ENCODE results near the gene GADD45B. TPM values are rescaled to one million over a fixed set of nuclear protein-coding genes. Genes with fewer than 3 reads are reported as not detected.

GADD45B gene, protein sequence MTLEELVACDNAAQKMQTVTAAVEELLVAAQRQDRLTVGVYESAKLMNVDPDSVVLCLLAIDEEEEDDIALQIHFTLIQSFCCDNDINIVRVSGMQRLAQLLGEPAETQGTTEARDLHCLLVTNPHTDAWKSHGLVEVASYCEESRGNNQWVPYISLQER
- polyA plus RNA-seq = 98.0 TPM

DNA sequence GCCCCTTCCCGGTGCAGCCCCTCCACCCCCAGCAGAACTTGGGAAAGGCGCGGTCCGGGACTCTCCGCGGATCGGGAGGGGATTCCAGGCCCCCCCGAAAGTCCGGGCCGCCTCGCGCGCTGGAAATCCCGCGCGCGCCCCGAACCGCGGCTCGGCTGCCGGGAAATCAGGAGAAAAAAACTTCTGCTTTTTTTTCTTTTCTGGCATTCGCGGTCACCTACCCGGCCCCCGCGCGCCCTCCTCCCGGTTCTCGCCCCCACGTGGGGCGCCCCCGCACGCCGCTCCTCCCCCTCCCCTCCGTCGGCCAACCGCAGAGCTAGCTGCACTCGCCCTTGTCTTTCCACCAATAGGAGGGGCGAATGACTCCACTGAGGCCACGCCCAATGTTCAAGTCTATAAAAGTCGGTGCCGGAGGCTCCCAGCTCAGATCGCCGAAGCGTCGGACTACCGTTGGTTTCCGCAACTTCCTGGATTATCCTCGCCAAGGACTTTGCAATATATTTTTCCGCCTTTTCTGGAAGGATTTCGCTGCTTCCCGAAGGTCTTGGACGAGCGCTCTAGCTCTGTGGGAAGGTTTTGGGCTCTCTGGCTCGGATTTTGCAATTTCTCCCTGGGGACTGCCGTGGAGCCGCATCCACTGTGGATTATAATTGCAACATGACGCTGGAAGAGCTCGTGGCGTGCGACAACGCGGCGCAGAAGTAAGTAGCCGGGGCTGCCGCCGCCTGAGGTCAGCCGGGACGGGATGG lies at the start of gene GADD45B:
GADD45B (plus strand) TSS at position 426 of the 749 bp plus-strand sequence; CDS start at position 658, 232 bp downstream.
- Mint-ChIP-seq H3K4me1 (peaks cover 10 to 20% (median 14%) of the 10 kb centered on the region in 3 donors), H3K36me3 (no peaks in the 10 kb centered on the region), H3K27me3 (no peaks in the 10 kb centered on the region)

DNA sequence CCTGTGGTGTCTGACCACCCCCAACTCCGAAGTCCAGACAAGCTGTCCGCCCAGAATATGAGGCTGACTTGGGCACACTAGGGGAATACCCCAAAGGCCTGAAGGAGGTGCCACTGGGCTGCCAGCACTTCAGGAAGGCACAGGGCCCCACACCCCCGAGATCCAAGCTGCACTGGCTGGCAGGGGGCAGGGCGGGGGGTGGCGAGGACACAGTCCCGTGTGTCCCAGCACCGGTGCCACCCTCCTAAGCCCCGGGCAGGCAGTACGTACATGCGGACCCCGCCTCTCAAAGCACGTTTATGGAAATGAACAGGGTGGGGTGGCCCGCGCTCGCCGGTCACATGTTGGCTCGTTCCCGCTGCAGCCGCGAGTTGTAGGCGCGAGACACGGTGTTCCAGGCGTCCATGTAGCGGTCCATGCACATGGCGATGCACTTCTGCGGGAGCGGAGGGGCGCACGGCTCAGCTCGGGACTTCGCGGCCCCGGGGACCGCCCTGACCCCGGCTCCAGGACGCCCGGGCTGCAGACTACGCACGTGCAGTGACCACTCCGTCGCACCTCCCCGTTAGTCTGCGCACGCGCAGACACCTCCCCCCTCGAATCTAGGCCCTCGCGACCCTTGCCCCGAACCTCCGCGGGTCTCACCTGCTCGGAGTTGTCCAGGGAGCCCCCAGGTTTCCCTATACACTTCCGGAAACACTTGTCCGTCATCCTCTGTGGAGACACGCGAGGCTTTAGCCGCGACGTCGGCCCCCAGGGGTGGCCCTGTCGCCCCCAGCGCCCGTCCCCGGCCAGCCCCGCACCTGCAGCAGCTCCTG lies 49.1 kb upstream of the GADD45B start:
- no peaks in the 10 kb centered on the region for H3K36me3 Mint-ChIP-seq
- no peaks in the 10 kb centered on the region for H3K27me3 Mint-ChIP-seq
- H3K4me3 Mint-ChIP-seq = peak overlapping the region; percentile 92 to 99 (median 94)
- H3K27ac Mint-ChIP-seq = peak overlapping the region; percentile 96 to 98 (median 98)
- peaks cover 6 to 9% (median 7%) of the 10 kb centered on the region in 3 donors for H3K4me1 Mint-ChIP-seq
- no peaks in the 10 kb centered on the region for H3K9me3 Mint-ChIP-seq

More for the DNA sequence above, at the start of gene GADD45B:
- peak within 1 kb of the TSS; percentile 91 to 98 (median 97) for H3K27ac Mint-ChIP-seq
- peak within 1 kb of the TSS; percentile 92 to 98 (median 96) for H3K4me3 Mint-ChIP-seq
- no peaks in the 10 kb centered on the region for H3K9me3 Mint-ChIP-seq

DNA sequence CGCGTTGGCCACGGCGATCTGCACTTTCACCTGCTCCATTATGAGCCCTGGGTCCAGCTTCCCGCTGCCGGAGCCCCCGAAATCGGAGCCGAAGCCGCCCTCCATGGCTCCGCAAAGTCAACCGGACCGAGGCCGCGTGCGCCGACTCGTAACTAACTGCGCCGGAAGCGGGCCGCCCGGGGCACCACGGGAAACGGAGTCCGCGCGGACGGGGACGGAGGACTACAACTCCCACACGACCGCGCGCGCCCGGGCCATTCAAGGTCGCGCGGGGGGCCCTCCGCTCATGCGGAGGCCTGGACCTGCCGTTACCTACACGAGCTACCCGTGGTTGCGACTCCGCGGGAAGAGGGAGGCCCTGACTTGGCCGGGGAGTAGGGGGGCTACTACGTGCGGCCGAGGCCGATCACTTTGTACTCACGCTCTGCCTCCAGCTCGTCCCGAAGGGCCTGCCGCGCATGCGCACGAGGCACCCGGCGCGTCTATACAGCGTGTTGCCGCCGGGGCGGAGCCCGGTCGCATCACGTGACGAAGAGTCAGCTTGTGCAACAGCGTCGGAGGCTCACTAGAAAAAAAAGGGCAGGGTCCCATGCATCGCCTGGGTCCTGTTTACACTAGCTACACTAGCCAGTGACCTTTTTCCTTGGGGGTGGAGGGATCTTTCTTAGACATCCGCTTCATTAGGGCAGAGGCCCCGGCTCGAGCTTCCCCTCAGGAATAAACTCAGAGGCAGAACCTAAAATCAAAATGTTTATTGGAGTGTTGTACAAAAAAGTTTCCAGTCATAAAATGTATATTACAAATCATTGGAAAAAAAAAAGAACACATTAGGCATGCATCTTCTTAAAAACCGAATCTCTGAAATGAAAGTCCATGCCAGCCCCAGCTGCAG lies 48.3 kb upstream of the GADD45B start, which contains the start of gene TIMM13:
TIMM13 (minus strand) TSS at position 158 of the 892 bp plus-strand sequence; CDS start at position 105, 53 bp downstream.
- Mint-ChIP-seq H3K4me1 (peaks cover 6 to 9% (median 7%) of the 10 kb centered on the region in 3 donors), H3K4me3 (peak within 1 kb of the TSS; percentile 92 to 99 (median 94)), H3K9me3 (no peaks in the 10 kb centered on the region), H3K36me3 (no peaks in the 10 kb centered on the region), H3K27ac (peak within 1 kb of the TSS; percentile 96 to 98 (median 98)), H3K27me3 (no peaks in the 10 kb centered on the region)

DNA sequence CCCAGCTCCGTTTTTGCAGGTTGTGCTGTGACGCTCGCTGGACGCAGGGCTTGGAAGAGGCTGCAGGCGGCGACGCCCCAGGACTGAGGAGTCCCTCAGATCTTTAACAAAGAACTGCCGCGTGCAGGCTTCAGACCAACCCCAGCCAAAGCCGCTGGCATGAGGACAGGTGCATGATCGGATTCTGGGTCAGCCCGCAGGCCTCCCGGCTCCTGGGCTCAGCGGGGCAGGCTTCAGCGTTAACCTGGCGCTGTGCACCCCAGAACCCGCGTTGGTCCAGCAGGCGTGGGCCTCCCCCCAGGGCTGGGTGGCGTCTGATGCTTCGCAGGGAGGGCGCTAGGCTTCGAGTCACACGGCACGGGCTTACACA lies 47.6 kb upstream of the GADD45B start:
- Mint-ChIP-seq H3K4me1 (peaks cover 6 to 9% (median 7%) of the 10 kb centered on the region in 3 donors), H3K27ac (peak overlapping the region in 2 of 3 donors; percentile 96 to 98), H3K4me3 (peak overlapping the region in 2 of 4 donors; percentile 92 to 93), H3K9me3 (no peaks in the 10 kb centered on the region), H3K36me3 (no peaks in the 10 kb centered on the region), H3K27me3 (no peaks in the 10 kb centered on the region)

DNA sequence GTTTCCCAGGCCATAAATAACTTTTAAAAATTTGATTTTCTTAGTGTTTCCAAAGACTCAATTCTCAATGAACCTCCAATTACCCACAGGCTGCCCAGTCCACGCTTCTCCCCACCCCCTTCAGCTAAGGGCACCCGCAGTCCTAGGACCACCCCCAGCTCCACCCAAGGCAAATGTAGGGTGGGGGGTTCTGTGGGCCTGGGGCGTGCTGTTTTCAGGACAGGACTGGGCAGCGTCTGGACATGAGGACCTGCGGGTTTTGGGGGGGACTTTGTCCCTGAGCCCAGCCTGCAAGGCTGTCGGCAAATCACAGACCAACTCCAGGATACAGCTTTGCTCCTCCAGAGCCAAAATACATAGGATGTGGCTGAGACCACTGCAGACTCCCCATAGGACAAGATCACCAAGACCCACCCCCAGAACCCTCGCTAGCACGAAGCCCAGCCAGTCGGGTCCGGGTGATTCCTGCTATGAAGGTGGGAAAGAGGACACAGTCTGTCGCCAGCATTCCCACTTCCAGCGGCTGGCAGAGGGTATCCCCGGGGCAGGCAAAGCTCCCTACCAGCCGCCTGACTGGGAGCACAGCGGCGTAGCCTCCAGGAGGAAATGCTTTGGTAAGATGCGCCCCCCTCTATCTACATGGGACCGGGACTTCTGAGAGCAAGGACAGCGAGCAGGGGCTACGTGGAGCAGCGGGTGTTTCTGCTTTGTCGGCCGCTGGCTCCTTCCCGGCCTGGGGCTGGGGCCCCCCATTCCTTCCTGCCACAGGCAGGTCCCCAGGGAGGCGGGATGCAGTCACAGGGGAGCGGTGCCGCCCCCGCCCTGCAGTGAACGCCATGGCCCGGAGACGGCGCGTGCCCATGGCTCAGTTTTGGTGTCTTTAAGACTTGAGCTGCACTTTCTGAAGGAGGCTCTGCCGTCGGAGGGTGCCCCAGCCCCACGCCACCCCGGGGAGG lies 46.9 kb upstream of the GADD45B start:
- H3K9me3 Mint-ChIP-seq = no peaks in the 10 kb centered on the region
- peak overlapping the region in 1 of 4 donors; percentile 32 for H3K4me3 Mint-ChIP-seq
- H3K27ac Mint-ChIP-seq = peak overlapping the region in 1 of 3 donors; percentile 72

DNA sequence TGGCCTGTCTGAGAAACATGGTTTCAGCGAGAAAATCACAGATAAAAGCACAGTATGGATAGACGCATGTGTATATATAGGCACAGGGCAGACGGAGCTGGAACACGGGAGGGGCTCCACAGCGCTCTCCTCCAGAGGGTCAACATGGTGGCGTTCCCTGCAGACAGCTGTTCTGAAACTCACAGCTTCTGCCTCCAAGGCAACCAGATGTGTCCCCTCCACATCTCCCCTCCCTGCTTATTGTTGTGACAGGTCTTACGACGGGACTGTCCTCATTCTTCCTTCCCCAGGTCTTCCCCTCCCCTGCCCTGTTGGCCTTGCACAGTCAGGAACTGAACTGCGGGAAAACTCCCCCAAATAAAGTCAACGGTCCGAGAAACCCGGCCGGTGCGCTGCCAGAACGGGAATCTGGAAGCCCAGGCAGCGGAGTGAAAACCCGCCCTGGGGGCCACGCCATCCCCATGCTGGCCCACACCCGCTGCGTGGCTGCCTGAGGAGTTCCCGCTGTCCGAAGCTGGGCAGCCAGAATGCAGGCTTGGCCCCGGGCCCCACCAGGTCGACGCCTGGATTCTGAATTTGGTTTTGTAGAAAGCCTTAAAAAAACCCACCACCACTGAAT lies 45.9 kb upstream of the GADD45B start:
- H3K27ac Mint-ChIP-seq = peak overlapping the region in 1 of 3 donors; percentile 72
- peak overlapping the region in 1 of 4 donors; percentile 52 for H3K4me3 Mint-ChIP-seq
- no peaks in the 10 kb centered on the region for H3K27me3 Mint-ChIP-seq
- H3K4me1 Mint-ChIP-seq = peaks cover 6 to 9% (median 6%) of the 10 kb centered on the region in 3 donors
- H3K9me3 Mint-ChIP-seq = no peaks in the 10 kb centered on the region
- H3K36me3 Mint-ChIP-seq = peaks cover 2% of the 10 kb centered on the region

More for the DNA sequence above, 46.9 kb upstream of the GADD45B start:
- H3K4me1 Mint-ChIP-seq = peaks cover 6 to 9% (median 7%) of the 10 kb centered on the region in 3 donors
- no peaks in the 10 kb centered on the region for H3K27me3 Mint-ChIP-seq
- no peaks in the 10 kb centered on the region for H3K36me3 Mint-ChIP-seq

DNA sequence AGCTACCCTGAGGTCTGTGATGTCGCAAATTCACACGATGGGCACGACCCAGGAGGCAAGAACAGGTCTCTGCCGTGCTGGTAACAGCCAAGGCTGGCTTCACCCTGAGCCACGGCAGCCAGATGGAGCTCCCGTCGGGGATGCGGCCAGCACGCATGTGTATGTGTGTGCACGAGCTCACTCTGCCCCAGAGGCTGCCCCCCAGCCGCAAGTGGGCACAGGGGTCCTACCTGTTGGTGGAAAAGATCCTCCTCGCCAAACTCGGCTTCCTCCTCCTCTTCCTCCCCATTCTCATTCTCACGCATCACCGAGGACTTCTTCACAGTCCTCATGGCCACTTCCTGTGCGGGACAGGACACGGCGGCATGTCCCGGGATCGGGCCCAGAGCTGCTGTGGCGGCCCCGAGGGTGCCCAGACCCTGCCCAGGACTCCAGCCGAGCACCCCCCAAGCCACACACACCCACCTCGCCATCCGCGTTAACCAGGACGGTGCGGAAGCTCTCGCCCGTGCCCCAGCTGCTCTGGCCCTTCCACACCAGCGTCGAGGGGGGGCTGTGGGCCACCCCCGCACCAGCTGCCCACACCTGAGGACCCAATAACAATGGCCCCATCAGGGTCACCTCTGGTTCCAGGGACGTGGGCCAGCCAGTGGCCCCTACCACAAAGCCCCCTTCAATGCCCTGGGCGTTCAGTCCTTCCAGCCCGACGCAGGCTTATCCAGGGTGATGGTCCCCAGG lies 44.4 kb upstream of the GADD45B start:
- peaks cover 2% of the 10 kb centered on the region for H3K36me3 Mint-ChIP-seq
- peaks cover 4 to 9% (median 5%) of the 10 kb centered on the region in 3 donors for H3K4me1 Mint-ChIP-seq
- H3K4me3 Mint-ChIP-seq = peak overlapping the region in 1 of 4 donors; percentile 52
- H3K27ac Mint-ChIP-seq = peak overlapping the region in 2 of 3 donors; percentile 21 to 71
- H3K9me3 Mint-ChIP-seq = no peaks in the 10 kb centered on the region
- H3K27me3 Mint-ChIP-seq = no peaks in the 10 kb centered on the region

DNA sequence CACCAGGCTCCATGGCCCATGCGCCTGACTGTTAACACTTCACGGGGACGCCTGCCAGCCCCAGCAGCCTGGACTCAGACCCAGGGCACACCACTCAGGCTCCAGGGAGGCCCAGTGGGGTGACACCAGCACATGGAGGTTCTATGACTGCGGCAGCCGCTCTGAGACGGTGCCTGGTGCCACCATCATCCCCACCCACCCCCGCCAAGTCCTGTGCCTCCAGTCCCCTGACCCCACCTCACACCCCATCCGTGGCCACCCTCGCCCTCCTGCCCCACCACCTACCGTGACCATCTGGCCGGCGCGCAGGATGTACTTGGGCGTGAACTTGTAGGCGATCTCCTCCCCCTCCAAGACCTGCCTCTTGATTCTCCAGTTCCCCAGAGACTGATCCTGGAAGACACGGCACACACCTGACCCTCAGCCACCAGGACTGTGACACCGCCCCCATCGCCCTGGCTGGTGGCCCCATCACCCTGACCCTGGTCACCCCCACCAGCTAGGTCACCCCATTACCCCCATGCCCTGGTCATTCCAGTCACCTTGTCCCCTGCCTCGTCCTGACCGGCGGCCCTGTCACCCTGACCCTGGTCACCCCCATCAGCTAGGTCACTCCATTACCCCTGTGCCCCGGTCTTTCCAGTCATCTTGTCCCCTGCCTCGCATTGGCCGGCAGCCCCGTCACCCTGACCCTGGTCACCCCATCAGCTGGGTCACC lies 43.6 kb upstream of the GADD45B start:
- Mint-ChIP-seq H3K27me3 (no peaks in the 10 kb centered on the region), H3K4me3 (no peak overlapping the region), H3K27ac (peak overlapping the region in 1 of 3 donors; percentile 21), H3K9me3 (no peaks in the 10 kb centered on the region), H3K4me1 (peaks cover 3 to 7% (median 4%) of the 10 kb centered on the region in 3 donors), H3K36me3 (peaks cover 3% of the 10 kb centered on the region)

DNA sequence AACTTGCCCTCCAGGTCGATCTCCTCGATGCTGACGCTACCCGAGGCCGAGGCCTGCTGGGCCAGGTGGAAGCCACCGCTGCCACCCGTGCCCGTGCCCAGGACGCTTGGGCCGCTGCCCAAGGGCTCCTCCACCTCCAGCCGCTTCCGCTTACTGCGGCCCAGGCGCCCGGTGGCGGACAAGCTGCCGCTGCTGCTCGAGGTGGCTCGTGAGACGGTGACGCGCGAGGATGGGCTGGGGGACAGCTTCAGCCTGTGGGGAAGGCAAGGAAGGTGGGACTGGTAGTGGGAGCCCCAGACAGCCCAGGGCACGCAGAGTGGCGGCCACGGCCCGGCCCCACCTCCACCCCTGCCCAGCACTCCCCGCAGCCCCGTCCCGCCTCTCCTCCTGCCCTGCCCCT lies 42.1 kb upstream of the GADD45B start:
- peak overlapping the region in 1 of 3 donors; percentile 63 for H3K27ac Mint-ChIP-seq
- no peaks in the 10 kb centered on the region for H3K9me3 Mint-ChIP-seq
- H3K27me3 Mint-ChIP-seq = no peaks in the 10 kb centered on the region
- H3K4me1 Mint-ChIP-seq = no peaks in the 10 kb centered on the region
- H3K4me3 Mint-ChIP-seq = no peak overlapping the region
- H3K36me3 Mint-ChIP-seq = peaks cover 5% of the 10 kb centered on the region

DNA sequence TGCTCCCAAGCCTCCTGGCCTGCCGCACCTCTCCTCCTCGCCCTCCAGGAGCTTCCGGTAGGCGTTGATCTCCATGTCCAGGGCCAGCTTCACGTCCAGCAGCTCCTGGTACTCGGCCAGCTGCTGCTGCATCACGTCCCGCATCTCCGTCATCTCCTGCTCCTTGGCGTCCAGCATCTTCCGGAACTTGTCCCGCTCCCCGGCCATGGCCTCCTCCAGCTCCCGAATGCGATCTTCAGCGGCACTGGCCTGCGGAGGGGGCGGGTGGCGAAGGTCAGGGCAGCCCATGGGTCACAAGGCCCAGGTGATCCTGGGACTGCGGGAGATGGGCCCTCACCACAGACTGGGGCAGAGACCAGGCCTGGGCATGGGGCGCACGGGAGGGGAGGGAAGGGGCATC lies 41.7 kb upstream of the GADD45B start:
- no peak overlapping the region for H3K4me3 Mint-ChIP-seq
- no peaks in the 10 kb centered on the region for H3K9me3 Mint-ChIP-seq
- no peaks in the 10 kb centered on the region for H3K4me1 Mint-ChIP-seq
- H3K27ac Mint-ChIP-seq = no peak overlapping the region
- peaks cover 5% of the 10 kb centered on the region for H3K36me3 Mint-ChIP-seq
- no peaks in the 10 kb centered on the region for H3K27me3 Mint-ChIP-seq

DNA sequence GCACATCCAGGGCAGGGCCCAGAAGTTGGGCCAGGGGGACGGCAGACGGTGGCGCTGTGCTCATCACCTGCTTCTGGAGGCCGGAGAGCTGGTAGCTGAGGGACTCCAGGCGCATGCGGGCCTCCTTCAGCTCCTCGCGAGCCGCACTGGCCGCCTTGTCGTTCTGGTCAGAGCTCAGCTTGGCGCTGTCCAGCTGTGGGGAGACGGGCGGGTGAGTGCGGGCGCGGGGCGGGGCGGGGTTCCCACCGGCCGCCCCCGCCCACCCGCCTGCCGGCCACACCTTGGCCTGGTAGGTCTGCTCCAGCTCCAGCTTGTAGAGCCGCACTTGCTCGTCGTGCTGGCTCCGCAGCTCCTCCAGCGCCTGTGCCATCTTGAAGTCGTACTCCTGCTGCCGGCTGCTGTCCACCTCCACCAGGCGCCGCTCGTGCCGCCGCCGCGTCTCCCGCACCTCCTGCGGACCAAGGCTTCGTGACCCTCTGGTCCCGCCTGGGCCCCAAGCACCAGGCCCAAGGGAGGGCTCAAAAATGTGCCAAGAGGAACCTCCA lies 41.1 kb upstream of the GADD45B start:
- Mint-ChIP-seq H3K27ac (peak overlapping the region in 1 of 3 donors; percentile 88), H3K27me3 (no peaks in the 10 kb centered on the region), H3K9me3 (no peaks in the 10 kb centered on the region), H3K4me3 (no peak overlapping the region), H3K36me3 (peaks cover 5% of the 10 kb centered on the region), H3K4me1 (no peaks in the 10 kb centered on the region)

DNA sequence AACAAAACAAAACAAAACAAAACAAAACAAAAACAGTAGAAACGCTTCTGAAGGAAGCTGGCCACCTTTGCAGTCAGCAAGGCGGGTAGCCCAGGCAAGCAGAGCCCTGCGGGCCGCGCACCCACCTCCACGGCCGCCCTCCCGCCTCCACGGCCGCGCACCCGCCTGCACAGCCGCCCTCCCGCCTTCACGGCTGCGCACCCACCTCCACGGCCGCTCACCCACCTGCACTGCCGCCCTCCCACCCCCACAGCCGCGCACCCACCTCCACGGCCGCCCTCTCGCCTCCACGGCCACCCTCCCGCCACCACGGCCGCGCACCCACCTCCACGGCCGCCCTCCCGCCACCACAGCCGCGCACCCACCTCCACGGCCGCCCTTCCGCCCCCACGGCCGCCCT lies 39.5 kb upstream of the GADD45B start:
- no peak overlapping the region for H3K27ac Mint-ChIP-seq
- H3K27me3 Mint-ChIP-seq = no peaks in the 10 kb centered on the region
- H3K4me3 Mint-ChIP-seq = no peak overlapping the region
- no peaks in the 10 kb centered on the region for H3K9me3 Mint-ChIP-seq
- H3K36me3 Mint-ChIP-seq = peaks cover 7% of the 10 kb centered on the region
- no peaks in the 10 kb centered on the region for H3K4me1 Mint-ChIP-seq
